Raji (cell line): ENCODE data around the gene CYB561.

Experiments
- POLR2A ChIP-seq: IDR thresholded peaks from 2 replicates; pipeline ENCODE4 v1.6.1; 2011; ENCODE audit warnings: low read depth, low read length, control low read depth; ENCODE audit not compliant: insufficient read depth

CYB561 gene

GRCh38 chr17:63420868-63421680 is 25.0 kb downstream of the CYB561 start:
- TF ChIP-seq POLR2A = no peak

GRCh38 chr17:63419949-63420867 is 25.9 kb downstream of the CYB561 start:
- no peak for TF ChIP-seq POLR2A

- no peak for TF ChIP-seq POLR2A
These were observed 26.7 kb downstream of the CYB561 start for GRCh38 chr17:63419398-63419797.

- no peak for TF ChIP-seq POLR2A
These were observed 27.6 kb downstream of the CYB561 start for GRCh38 chr17:63418540-63418939.

- TF ChIP-seq POLR2A = no peak
These were observed 31.9 kb downstream of the CYB561 start for GRCh38 chr17:63414222-63414621.

GRCh38 chr17:63413128-63413527 is 33.0 kb downstream of the CYB561 start:
- no peak for TF ChIP-seq POLR2A

- TF ChIP-seq POLR2A = no peak
These were observed 33.9 kb downstream of the CYB561 start for GRCh38 chr17:63412234-63412633.

- TF ChIP-seq POLR2A = no peak
These were observed 38.3 kb downstream of the CYB561 start for GRCh38 chr17:63407741-63408330.

- no peak for TF ChIP-seq POLR2A
These were observed 39.3 kb downstream of the CYB561 start for GRCh38 chr17:63406689-63407330.

GRCh38 chr17:63405741-63406261 is 40.3 kb downstream of the CYB561 start:
- no peak for TF ChIP-seq POLR2A

- no peak for TF ChIP-seq POLR2A
These were observed 41.1 kb downstream of the CYB561 start for GRCh38 chr17:63405020-63405419.

- no peak for TF ChIP-seq POLR2A
These were observed 43.5 kb downstream of the CYB561 start for GRCh38 chr17:63402431-63403212.

GRCh38 chr17:63399856-63400255 is 46.2 kb downstream of the CYB561 start:
- TF ChIP-seq POLR2A = no peak

GRCh38 chr17:63399316-63399715 is 46.8 kb downstream of the CYB561 start:
- no peak for TF ChIP-seq POLR2A

GRCh38 chr17:63398680-63399079 is 47.4 kb downstream of the CYB561 start:
- no peak for TF ChIP-seq POLR2A
